ENCODE data around the gene DNAL4. TPM values are rescaled to one million over a fixed set of nuclear protein-coding genes. Genes with fewer than 3 reads are reported as not detected.

DNAL4 gene
- total RNA-seq, 1 experiment from 2014 or later = 9.2 TPM

DNA sequence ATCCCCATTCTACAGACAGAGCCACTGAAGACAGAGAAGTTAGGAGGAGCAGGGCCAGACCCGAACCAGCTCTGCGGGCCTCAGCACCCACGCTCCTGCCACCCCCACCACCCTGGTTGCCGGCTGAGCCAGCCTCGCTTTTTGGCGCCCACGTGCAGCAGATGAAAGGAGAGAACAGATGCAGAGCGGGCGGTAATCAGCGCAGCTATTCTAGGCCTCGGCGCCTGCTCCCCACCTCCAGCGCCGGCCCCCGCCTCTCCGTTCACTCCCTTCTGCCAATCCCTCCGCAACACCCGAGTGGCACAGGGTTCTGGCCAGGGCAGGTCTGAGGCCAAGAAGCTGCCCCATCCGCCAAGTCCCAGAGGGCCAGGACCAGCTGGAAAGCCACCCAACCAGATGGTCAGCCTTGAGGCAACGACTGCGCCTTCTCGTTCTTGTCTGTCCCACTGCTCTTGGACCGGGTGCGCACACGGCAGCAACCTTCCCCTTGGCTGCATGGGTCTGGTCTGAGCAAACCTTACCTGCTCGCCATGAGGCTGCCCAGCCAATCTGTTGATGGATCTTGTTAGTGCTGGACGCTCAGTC lies 16.8 kb downstream of the DNAL4 start:
- Histone ChIP-seq H3K9me3 (no peaks in the 10 kb centered on the region), H3K4me3 (ENCODE audit: low read depth, low read length) (no peak overlapping the region), H3K36me3 (ENCODE audit: control insufficient read depth, insufficient read depth, low read length) (no peaks in the 10 kb centered on the region), H3K4me1 (no peaks in the 10 kb centered on the region), H3K27me3 (replicated peaks; ENCODE audit: control insufficient read depth, insufficient read depth, low read length) (no peaks in the 10 kb centered on the region)
- DNase-seq = no peak
- Mint-ChIP-seq H3K27me3 (ENCODE audit: insufficient read depth, unreplicated experiment) (no peaks in the 10 kb centered on the region), H3K4me1 (ENCODE audit: low read depth, unreplicated experiment) (no peaks in the 10 kb centered on the region), H3K9me3 (ENCODE audit: unreplicated experiment) (no peaks in the 10 kb centered on the region), H3K36me3 (ENCODE audit: insufficient read depth, unreplicated experiment) (peaks cover 6% of the 10 kb centered on the region), H3K27ac (ENCODE audit: unreplicated experiment) (no peak overlapping the region), H3K4me3 (ENCODE audit: unreplicated experiment) (no peak overlapping the region)
- BruUV-seq (replicated peaks) = no TSS peak
- intact Hi-C loops (cut with micrococcal nuclease; ENCODE audit: unreplicated experiment) = no loop called here
- POLR2A ChIA-PET = no interaction called here
- CTCF ChIA-PET = interaction anchor here (0.6 kb wide), 1 partner anchor 87 kb away, joined by 6 read pairs; no protein-coding TSS in a partner anchor
- TF ChIP-seq, protein P1, sequence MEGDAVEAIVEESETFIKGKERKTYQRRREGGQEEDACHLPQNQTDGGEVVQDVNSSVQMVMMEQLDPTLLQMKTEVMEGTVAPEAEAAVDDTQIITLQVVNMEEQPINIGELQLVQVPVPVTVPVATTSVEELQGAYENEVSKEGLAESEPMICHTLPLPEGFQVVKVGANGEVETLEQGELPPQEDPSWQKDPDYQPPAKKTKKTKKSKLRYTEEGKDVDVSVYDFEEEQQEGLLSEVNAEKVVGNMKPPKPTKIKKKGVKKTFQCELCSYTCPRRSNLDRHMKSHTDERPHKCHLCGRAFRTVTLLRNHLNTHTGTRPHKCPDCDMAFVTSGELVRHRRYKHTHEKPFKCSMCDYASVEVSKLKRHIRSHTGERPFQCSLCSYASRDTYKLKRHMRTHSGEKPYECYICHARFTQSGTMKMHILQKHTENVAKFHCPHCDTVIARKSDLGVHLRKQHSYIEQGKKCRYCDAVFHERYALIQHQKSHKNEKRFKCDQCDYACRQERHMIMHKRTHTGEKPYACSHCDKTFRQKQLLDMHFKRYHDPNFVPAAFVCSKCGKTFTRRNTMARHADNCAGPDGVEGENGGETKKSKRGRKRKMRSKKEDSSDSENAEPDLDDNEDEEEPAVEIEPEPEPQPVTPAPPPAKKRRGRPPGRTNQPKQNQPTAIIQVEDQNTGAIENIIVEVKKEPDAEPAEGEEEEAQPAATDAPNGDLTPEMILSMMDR (IDR thresholded peaks at IDR 0.05; ENCODE audit: insufficient read depth in 1 of 2, low read depth in 1 of 2, low read length in 1 of 2, severe bottlenecking in 1 of 2, unreplicated experiment in 1 of 2) = no peak

DNA sequence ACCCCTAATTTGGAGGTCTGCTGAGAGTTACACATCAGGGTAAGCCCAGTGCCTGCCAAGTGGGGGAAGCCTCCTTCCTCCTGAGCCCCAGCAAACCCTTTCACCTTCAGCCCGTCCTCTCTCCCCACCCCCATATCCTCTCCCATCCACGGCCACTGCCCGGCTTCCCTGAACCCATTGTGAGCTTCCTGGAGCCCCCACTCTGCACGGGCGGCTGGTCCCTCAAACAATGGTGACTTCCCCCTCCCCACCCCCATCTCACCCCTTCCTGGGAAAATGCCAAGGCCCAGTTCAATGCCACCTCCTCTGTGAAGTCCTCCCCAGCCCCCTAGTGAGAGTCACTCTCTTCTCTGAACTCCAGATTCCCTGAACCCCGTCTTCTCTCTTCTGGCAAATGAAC lies 17.9 kb downstream of the DNAL4 start:
- Mint-ChIP-seq H3K4me3 (ENCODE audit: unreplicated experiment) (no peak overlapping the region), H3K27ac (ENCODE audit: unreplicated experiment) (no peak overlapping the region), H3K9me3 (ENCODE audit: unreplicated experiment) (no peaks in the 10 kb centered on the region), H3K4me1 (ENCODE audit: low read depth, unreplicated experiment) (no peaks in the 10 kb centered on the region), H3K27me3 (ENCODE audit: insufficient read depth, unreplicated experiment) (no peaks in the 10 kb centered on the region), H3K36me3 (ENCODE audit: insufficient read depth, unreplicated experiment) (no peaks in the 10 kb centered on the region)
- H3K36me3 ChIP-seq (ENCODE audit: control insufficient read depth, insufficient read depth, low read length) = no peaks in the 10 kb centered on the region
- H3K9me3 ChIP-seq = no peaks in the 10 kb centered on the region
- intact Hi-C loops (cut with micrococcal nuclease; ENCODE audit: unreplicated experiment) = no loop called here
- ChIA-PET POLR2A (no interaction called here), CTCF (no interaction called here)
- no peaks in the 10 kb centered on the region for H3K4me1 ChIP-seq
- BruUV-seq (replicated peaks) = no TSS peak
- no peaks in the 10 kb centered on the region for H3K27me3 ChIP-seq (replicated peaks; ENCODE audit: control insufficient read depth, insufficient read depth, low read length)
- TF ChIP-seq, protein P1 (IDR thresholded peaks at IDR 0.05; ENCODE audit: insufficient read depth in 1 of 2, low read depth in 1 of 2, low read length in 1 of 2, severe bottlenecking in 1 of 2, unreplicated experiment in 1 of 2) = no peak
- DNase-seq = no peak
- H3K4me3 ChIP-seq (ENCODE audit: low read depth, low read length) = no peak overlapping the region

DNA sequence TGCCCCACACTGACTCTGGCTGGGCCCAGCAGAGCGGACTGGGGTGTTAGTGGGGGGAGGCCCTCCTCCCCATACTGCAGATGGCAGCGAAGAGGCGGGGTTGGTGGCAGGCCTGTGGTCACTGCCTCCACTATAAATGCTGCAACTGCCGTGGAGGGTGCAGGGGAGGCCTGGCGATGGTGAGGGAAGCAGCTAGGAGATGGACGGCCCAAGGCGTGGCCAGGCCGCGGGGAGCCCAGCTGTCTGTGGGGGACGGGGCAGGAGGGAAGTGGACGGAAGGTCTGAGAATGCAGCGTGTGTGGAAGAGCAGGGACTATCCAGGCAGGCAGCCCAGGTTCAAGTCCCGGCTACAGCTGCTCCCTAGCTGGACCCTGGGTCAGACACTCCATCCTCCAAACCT lies 18.3 kb downstream of the DNAL4 start:
- no peaks in the 10 kb centered on the region for H3K4me1 ChIP-seq
- intact Hi-C loops (cut with micrococcal nuclease; ENCODE audit: unreplicated experiment) = no loop called here
- H3K4me3 ChIP-seq (ENCODE audit: low read depth, low read length) = no peak overlapping the region
- POLR2A ChIA-PET = no interaction called here
- no peak for DNase-seq
- Mint-ChIP-seq H3K4me1 (ENCODE audit: low read depth, unreplicated experiment) (no peaks in the 10 kb centered on the region), H3K27ac (ENCODE audit: unreplicated experiment) (no peak overlapping the region), H3K9me3 (ENCODE audit: unreplicated experiment) (no peaks in the 10 kb centered on the region), H3K27me3 (ENCODE audit: insufficient read depth, unreplicated experiment) (no peaks in the 10 kb centered on the region), H3K4me3 (ENCODE audit: unreplicated experiment) (no peak overlapping the region), H3K36me3 (ENCODE audit: insufficient read depth, unreplicated experiment) (no peaks in the 10 kb centered on the region)
- H3K36me3 ChIP-seq (ENCODE audit: control insufficient read depth, insufficient read depth, low read length) = no peaks in the 10 kb centered on the region
- no TSS peak for BruUV-seq (replicated peaks)
- TF ChIP-seq, protein P1 (IDR thresholded peaks at IDR 0.05; ENCODE audit: insufficient read depth in 1 of 2, low read depth in 1 of 2, low read length in 1 of 2, severe bottlenecking in 1 of 2, unreplicated experiment in 1 of 2) = no peak
- no peaks in the 10 kb centered on the region for H3K27me3 ChIP-seq (replicated peaks; ENCODE audit: control insufficient read depth, insufficient read depth, low read length)
- CTCF ChIA-PET = no interaction called here
- no peaks in the 10 kb centered on the region for H3K9me3 ChIP-seq

Data from Caco-2 (cell line).